ENCODE measurements around the gene FBXO30.

DNA sequence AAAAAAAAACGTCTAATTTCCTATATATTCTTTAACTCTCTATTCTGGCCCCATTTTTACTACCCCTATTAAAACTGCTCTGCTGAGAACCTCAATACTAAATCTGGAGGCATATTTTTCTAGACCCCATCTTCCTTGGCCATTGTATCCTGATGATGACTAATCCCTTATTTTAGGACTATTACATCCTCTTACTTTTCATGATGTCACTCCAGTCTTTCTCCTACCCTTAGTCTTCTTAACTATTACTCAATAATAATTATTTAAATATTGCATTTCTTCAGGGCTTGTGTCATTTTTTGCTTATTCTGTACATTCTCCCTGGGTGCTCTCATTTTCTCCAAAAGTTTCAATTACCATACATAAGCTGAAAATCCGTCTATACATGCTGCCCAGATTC, 6.4 kb downstream of the FBXO30 start:
- TF ChIP-seq, protein P1, sequence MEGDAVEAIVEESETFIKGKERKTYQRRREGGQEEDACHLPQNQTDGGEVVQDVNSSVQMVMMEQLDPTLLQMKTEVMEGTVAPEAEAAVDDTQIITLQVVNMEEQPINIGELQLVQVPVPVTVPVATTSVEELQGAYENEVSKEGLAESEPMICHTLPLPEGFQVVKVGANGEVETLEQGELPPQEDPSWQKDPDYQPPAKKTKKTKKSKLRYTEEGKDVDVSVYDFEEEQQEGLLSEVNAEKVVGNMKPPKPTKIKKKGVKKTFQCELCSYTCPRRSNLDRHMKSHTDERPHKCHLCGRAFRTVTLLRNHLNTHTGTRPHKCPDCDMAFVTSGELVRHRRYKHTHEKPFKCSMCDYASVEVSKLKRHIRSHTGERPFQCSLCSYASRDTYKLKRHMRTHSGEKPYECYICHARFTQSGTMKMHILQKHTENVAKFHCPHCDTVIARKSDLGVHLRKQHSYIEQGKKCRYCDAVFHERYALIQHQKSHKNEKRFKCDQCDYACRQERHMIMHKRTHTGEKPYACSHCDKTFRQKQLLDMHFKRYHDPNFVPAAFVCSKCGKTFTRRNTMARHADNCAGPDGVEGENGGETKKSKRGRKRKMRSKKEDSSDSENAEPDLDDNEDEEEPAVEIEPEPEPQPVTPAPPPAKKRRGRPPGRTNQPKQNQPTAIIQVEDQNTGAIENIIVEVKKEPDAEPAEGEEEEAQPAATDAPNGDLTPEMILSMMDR (IDR thresholded peaks at IDR 0.05; ENCODE audit: low read length) = no peak
- TF ChIP-seq EZH2 (optimal IDR thresholded peaks at IDR 0.05; ENCODE audit: low read depth, low read length) (no peak), EZH2phosphoT487 (IDR thresholded peaks at IDR 0.05; ENCODE audit: low read length) (no peak)
